ENCODE results near the gene CHODL. TPM values are rescaled to one million over a fixed set of nuclear protein-coding genes. Genes with fewer than 3 reads are reported as not detected.

Gene CHODL
- total RNA-seq, 2 experiments from 2014 or later: 0.07 TPM; not detected in 1

- Mint-ChIP-seq H3K4me1 (no peaks in the 10 kb centered on the region), H3K27me3 (no peaks in the 10 kb centered on the region), H3K4me3 (no peak overlapping the region), H3K27ac (no peak overlapping the region), H3K36me3 (ENCODE audit: low read depth) (no peaks in the 10 kb centered on the region), H3K9me3 (ENCODE audit: low read depth) (no peaks in the 10 kb centered on the region)
- intact Hi-C loops (cut with DNase I, micrococcal nuclease): no loop called here
- ChIA-PET POLR2A (no interaction called here), CTCF (no interaction called here)
- DNase-seq (peak; percentile 5), ATAC-seq (no peak)
Measured at GRCh38 chr21:18252680-18253079, 8.0 kb downstream of the CHODL start.

DNA sequence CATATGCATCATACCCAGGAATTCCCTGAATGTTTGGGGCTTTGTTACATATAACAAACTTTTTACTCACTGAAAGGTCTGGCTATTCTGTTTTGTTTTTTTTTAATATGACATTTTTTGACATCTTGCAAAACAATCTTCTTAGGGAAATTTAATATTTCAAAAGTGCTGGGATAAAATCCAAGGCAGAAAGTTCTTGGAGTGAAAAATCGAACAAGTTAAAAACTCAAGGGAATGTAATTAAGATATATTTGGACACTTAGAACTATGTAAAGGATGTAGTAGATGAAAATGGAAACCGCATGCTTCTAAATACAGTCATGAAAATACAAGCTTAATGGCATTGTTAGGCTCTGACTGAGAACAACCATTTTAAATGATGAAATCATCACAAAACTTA is 8.6 kb downstream of the CHODL start:
- DNase-seq (no peak), ATAC-seq (no peak)
- Mint-ChIP-seq H3K4me1 (no peaks in the 10 kb centered on the region), H3K9me3 (ENCODE audit: low read depth) (no peaks in the 10 kb centered on the region), H3K4me3 (no peak overlapping the region), H3K36me3 (ENCODE audit: low read depth) (no peaks in the 10 kb centered on the region), H3K27me3 (no peaks in the 10 kb centered on the region), H3K27ac (no peak overlapping the region)
- intact Hi-C loops (cut with DNase I, micrococcal nuclease): no loop called here
- ChIA-PET CTCF (no interaction called here), POLR2A (no interaction called here)

DNA sequence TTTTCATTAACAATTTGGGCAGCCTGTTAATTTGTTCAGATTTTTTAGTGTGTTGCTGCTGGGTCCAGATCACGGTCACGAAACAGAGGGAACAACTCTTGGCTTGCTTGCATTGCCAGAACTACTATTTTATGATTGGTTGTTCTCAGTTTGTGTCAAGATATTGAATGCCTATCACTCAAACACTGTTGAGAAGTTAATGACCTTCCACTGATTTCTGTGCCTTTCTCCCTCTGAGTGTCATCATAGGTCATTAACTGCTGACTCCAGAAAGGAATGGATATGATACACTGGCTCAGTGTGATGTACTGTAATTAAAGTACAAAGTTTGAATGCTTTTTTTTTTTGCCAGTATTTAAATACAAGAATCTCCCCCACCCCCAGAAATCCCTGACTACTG is 9.2 kb downstream of the CHODL start:
- Mint-ChIP-seq H3K9me3 (ENCODE audit: low read depth) (no peaks in the 10 kb centered on the region), H3K27ac (no peak overlapping the region), H3K4me1 (no peaks in the 10 kb centered on the region), H3K36me3 (ENCODE audit: low read depth) (no peaks in the 10 kb centered on the region), H3K4me3 (no peak overlapping the region), H3K27me3 (no peaks in the 10 kb centered on the region)
- no peak for DNase-seq
- POLR2A ChIA-PET: no interaction called here
- ATAC-seq: no peak
- intact Hi-C loops (cut with DNase I, micrococcal nuclease): no loop called here
- CTCF ChIA-PET: interaction anchor here (0.6 kb wide), 1 partner anchor 616 kb away, joined by 6 read pairs; no protein-coding TSS in a partner anchor

DNA sequence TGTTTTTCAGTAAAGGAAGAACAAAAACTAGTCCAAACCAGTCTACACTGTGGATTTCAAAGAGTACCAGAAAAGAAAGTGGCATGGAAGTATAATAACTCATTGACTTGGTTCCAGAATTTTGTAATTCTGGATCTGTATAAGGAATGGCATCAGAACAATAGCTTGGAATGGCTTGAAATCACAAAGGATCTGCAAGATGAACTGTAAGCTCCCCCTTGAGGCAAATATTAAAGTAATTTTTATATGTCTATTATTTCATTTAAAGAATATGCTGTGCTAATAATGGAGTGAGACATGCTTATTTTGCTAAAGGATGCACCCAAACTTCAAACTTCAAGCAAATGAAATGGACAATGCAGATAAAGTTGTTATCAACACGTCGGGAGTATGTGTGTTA is 21.3 kb downstream of the CHODL start:
- H3K36me3 Mint-ChIP-seq (ENCODE audit: low read depth): no peaks in the 10 kb centered on the region
- H3K4me1 Mint-ChIP-seq: no peaks in the 10 kb centered on the region
- ChIA-PET POLR2A (no interaction called here), CTCF (no interaction called here)
- intact Hi-C loops (cut with DNase I, micrococcal nuclease): no loop called here
- no peaks in the 10 kb centered on the region for H3K9me3 Mint-ChIP-seq (ENCODE audit: low read depth)
- DNase-seq: no peak
- no peak overlapping the region for H3K27ac Mint-ChIP-seq
- no peak for ATAC-seq
- no peak overlapping the region for H3K4me3 Mint-ChIP-seq
- H3K27me3 Mint-ChIP-seq: no peaks in the 10 kb centered on the region

GRCh38 chr21:18267496-18267895 is 22.9 kb downstream of the CHODL start:
- DNase-seq: no peak

GRCh38 chr21:18268906-18269305 is 24.3 kb downstream of the CHODL start:
- POLR2A ChIA-PET: no interaction called here
- H3K27ac Mint-ChIP-seq: no peak overlapping the region
- H3K36me3 Mint-ChIP-seq (ENCODE audit: low read depth): no peaks in the 10 kb centered on the region
- DNase-seq: no peak
- H3K27me3 Mint-ChIP-seq: peaks cover 2% of the 10 kb centered on the region
- H3K9me3 Mint-ChIP-seq (ENCODE audit: low read depth): no peaks in the 10 kb centered on the region
- intact Hi-C loops (cut with DNase I, micrococcal nuclease): no loop called here
- H3K4me3 Mint-ChIP-seq: no peak overlapping the region
- ATAC-seq: no peak
- H3K4me1 Mint-ChIP-seq: no peaks in the 10 kb centered on the region
- CTCF ChIA-PET: no interaction called here

More at GRCh38 chr21:18267496-18267895, 22.9 kb downstream of the CHODL start:
- no peaks in the 10 kb centered on the region for H3K9me3 Mint-ChIP-seq (ENCODE audit: low read depth)
- H3K4me1 Mint-ChIP-seq: no peaks in the 10 kb centered on the region
- POLR2A ChIA-PET: no interaction called here
- no peak for ATAC-seq
- CTCF ChIA-PET: no interaction called here
- no peak overlapping the region for H3K4me3 Mint-ChIP-seq
- no peak overlapping the region for H3K27ac Mint-ChIP-seq
- H3K27me3 Mint-ChIP-seq: peaks cover 2% of the 10 kb centered on the region
- H3K36me3 Mint-ChIP-seq (ENCODE audit: low read depth): no peaks in the 10 kb centered on the region
- intact Hi-C loops (cut with DNase I, micrococcal nuclease): no loop called here

GRCh38 chr21:18269856-18270255 is 25.2 kb downstream of the CHODL start:
- CTCF ChIA-PET: no interaction called here
- no peak overlapping the region for H3K4me3 Mint-ChIP-seq
- H3K36me3 Mint-ChIP-seq (ENCODE audit: low read depth): no peaks in the 10 kb centered on the region
- H3K27me3 Mint-ChIP-seq: peaks cover 2% of the 10 kb centered on the region
- H3K4me1 Mint-ChIP-seq: no peaks in the 10 kb centered on the region
- ATAC-seq (no peak), DNase-seq (no peak)
- intact Hi-C loops (cut with DNase I, micrococcal nuclease): no loop called here
- no peaks in the 10 kb centered on the region for H3K9me3 Mint-ChIP-seq (ENCODE audit: low read depth)
- H3K27ac Mint-ChIP-seq: no peak overlapping the region
- POLR2A ChIA-PET: no interaction called here

DNA sequence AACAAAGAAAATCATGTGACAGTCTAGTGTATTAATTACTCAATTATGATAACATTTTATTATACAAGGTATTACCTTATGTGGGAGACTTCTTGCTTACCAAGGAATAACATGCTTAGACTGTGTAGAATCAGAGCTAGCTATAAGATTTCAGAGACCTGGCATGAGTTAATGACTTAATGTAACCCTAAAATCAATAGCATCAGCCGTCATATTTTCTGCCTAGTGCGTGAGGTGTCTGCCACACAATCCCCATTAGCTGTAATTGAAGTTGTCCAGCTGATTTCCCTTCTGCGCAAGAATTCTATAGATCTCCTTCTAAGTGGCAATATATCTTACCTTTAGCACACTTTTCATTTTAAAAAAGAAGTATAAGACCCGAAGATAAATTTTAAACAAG is 28.8 kb downstream of the CHODL start:
- Mint-ChIP-seq H3K4me3 (no peak overlapping the region), H3K4me1 (no peaks in the 10 kb centered on the region), H3K36me3 (ENCODE audit: low read depth) (no peaks in the 10 kb centered on the region), H3K9me3 (ENCODE audit: low read depth) (no peaks in the 10 kb centered on the region), H3K27ac (no peak overlapping the region), H3K27me3 (peaks cover 2% of the 10 kb centered on the region)
- ATAC-seq (no peak), DNase-seq (no peak)
- ChIA-PET CTCF (interaction anchor here (1.3 kb wide), 1 partner anchor 24 kb away, joined by 3 read pairs; no protein-coding TSS in a partner anchor), POLR2A (no interaction called here)
- intact Hi-C loops (cut with DNase I, micrococcal nuclease): no loop called here

- Mint-ChIP-seq H3K9me3 (ENCODE audit: low read depth) (no peaks in the 10 kb centered on the region), H3K4me3 (no peak overlapping the region), H3K36me3 (ENCODE audit: low read depth) (no peaks in the 10 kb centered on the region), H3K27ac (no peak overlapping the region), H3K4me1 (no peaks in the 10 kb centered on the region), H3K27me3 (peaks cover 2% of the 10 kb centered on the region)
- no peak for ATAC-seq
- intact Hi-C loops (cut with DNase I, micrococcal nuclease): no loop called here
- POLR2A ChIA-PET: no interaction called here
- CTCF ChIA-PET: no interaction called here
- no peak for DNase-seq
Measured at GRCh38 chr21:18274370-18274769, 29.7 kb downstream of the CHODL start.

- intact Hi-C loops (cut with DNase I, micrococcal nuclease): no loop called here
- H3K4me1 Mint-ChIP-seq: no peaks in the 10 kb centered on the region
- peaks cover 2% of the 10 kb centered on the region for H3K27me3 Mint-ChIP-seq
- ChIA-PET POLR2A (no interaction called here), CTCF (no interaction called here)
- H3K4me3 Mint-ChIP-seq: no peak overlapping the region
- no peak for ATAC-seq
- no peak overlapping the region for H3K27ac Mint-ChIP-seq
- no peaks in the 10 kb centered on the region for H3K9me3 Mint-ChIP-seq (ENCODE audit: low read depth)
- no peak for DNase-seq
- no peaks in the 10 kb centered on the region for H3K36me3 Mint-ChIP-seq (ENCODE audit: low read depth)
Measured at GRCh38 chr21:18275781-18276180, 31.1 kb downstream of the CHODL start.

GRCh38 chr21:18285379-18285778 is 40.7 kb downstream of the CHODL start:
- no peak overlapping the region for H3K27ac Mint-ChIP-seq
- H3K4me1 Mint-ChIP-seq: no peaks in the 10 kb centered on the region
- ATAC-seq (no peak), DNase-seq (no peak)
- no peaks in the 10 kb centered on the region for H3K9me3 Mint-ChIP-seq (ENCODE audit: low read depth)
- H3K4me3 Mint-ChIP-seq: no peak overlapping the region
- ChIA-PET CTCF (no interaction called here), POLR2A (no interaction called here)
- no peaks in the 10 kb centered on the region for H3K27me3 Mint-ChIP-seq
- intact Hi-C loops (cut with DNase I, micrococcal nuclease): no loop called here
- no peaks in the 10 kb centered on the region for H3K36me3 Mint-ChIP-seq (ENCODE audit: low read depth)

GRCh38 chr21:18289876-18290275 is 45.2 kb downstream of the CHODL start:
- H3K36me3 Mint-ChIP-seq (ENCODE audit: low read depth): no peaks in the 10 kb centered on the region
- CTCF ChIA-PET: no interaction called here
- no peak overlapping the region for H3K27ac Mint-ChIP-seq

DNA sequence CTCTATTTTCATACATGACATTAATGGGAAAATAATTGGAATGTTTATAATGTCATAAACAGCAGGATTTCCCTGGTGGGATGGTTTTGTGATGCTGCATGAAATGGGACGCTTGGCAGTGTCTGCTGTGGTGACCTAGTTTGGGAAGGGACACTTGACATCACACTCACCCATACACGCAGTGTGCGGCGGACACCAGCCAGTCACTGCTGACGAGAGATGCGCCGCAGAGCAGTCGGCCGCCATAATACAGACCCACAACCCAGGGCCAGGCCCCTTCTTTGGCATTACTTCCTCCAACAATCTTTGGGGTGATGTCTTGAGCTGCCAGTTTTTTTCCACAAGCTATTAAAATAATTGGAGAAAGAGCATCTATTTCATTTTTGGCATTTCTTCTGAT is 49.5 kb downstream of the CHODL start:
- H3K36me3 Mint-ChIP-seq (ENCODE audit: low read depth): no peaks in the 10 kb centered on the region
- no peaks in the 10 kb centered on the region for H3K27me3 Mint-ChIP-seq
- intact Hi-C loops (cut with DNase I, micrococcal nuclease): no loop called here

More at GRCh38 chr21:18289876-18290275, 45.2 kb downstream of the CHODL start:
- Mint-ChIP-seq H3K4me1 (no peaks in the 10 kb centered on the region), H3K9me3 (ENCODE audit: low read depth) (no peaks in the 10 kb centered on the region), H3K27me3 (no peaks in the 10 kb centered on the region), H3K4me3 (no peak overlapping the region)
- ATAC-seq (no peak), DNase-seq (no peak)
- intact Hi-C loops (cut with DNase I, micrococcal nuclease): no loop called here
- POLR2A ChIA-PET: no interaction called here

More for the DNA sequence above, 49.5 kb downstream of the CHODL start:
- DNase-seq (no peak), ATAC-seq (no peak)
- H3K4me1 Mint-ChIP-seq: no peaks in the 10 kb centered on the region
- POLR2A ChIA-PET: no interaction called here
- H3K4me3 Mint-ChIP-seq: no peak overlapping the region
- H3K9me3 Mint-ChIP-seq (ENCODE audit: low read depth): no peaks in the 10 kb centered on the region
- CTCF ChIA-PET: interaction anchor here (0.6 kb wide), 1 partner anchor 192 kb away, joined by 4 read pairs; no protein-coding TSS in a partner anchor
- H3K27ac Mint-ChIP-seq: no peak overlapping the region

Measured in activated CD4-positive, alpha-beta T cell treated with anti-CD3 and anti-CD28 coated beads for 36 hours (primary cell).